Neural cell (in vitro differentiated cells): ENCODE results near the gene SALL2. TPM values are rescaled to one million over a fixed set of nuclear protein-coding genes. Genes with fewer than 3 reads are reported as not detected.
A peak's percentile ranks its signal among the peaks of the same experiment; 100 is the strongest.

Experiments
- H2AFZ ChIP-seq: fragments of 200-600, 300-800 bp; sonication (generic), shearing (Covaris generic); 2 replicates; pipeline ENCODE4 v1.6.0; 2014; ENCODE audit warnings: low read depth, mild to moderate bottlenecking, antibody characterized with exemption, low read length, moderate library complexity
- H3F3A ChIP-seq: fragments of 200-600 bp; shearing (Covaris generic); 2 replicates; pipeline ENCODE4 v1.6.1; 2016; ENCODE audit warnings: mild to moderate bottlenecking, moderate library complexity, mixed read lengths, antibody characterized with exemption, low read length; ENCODE audit not compliant: insufficient read depth, poor library complexity, severe bottlenecking
- H3K27ac ChIP-seq: fragments of 200-600, 300-800 bp; sonication (generic), shearing (Covaris generic); 2 replicates; pipeline ENCODE4 v1.5.1; 2014; ENCODE audit warnings: mild to moderate bottlenecking, low read length, moderate library complexity
- H3K27me3 ChIP-seq: fragments of 300-800, 200-600 bp; sonication (generic), shearing (Covaris generic); 2 replicates; pipeline ENCODE4 v1.6.0; 2014; ENCODE audit warnings: mild to moderate bottlenecking, low read depth, low read length, moderate library complexity; ENCODE audit not compliant: insufficient read depth
- H3K36me3 ChIP-seq: fragments of 300-800, 200-600 bp; sonication (generic), shearing (Covaris generic); 2 replicates; pipeline ENCODE4 v1.5.1; 2014; ENCODE audit warnings: mild to moderate bottlenecking, antibody characterized with exemption, low read length, moderate library complexity; ENCODE audit not compliant: insufficient read depth
- H3K4me2 ChIP-seq: fragments of 300-800, 200-600 bp; sonication (generic), shearing (Covaris generic); 2 replicates; pipeline ENCODE4 v1.6.0; 2014; ENCODE audit warnings: mild to moderate bottlenecking, low read length
- H3K4me3 ChIP-seq: fragments of 300-800, 200-600 bp; sonication (generic), shearing (Covaris generic); 2 replicates; pipeline ENCODE4 v1.5.1; 2014; ENCODE audit warnings: mild to moderate bottlenecking, low read length, moderate library complexity
- H3K79me2 ChIP-seq: fragments of 200-600 bp; shearing (Covaris generic); replicated peaks from 2 replicates; pipeline ENCODE4 v1.6.0; 2014; ENCODE audit warnings: mild to moderate bottlenecking, low read length, moderate library complexity; ENCODE audit not compliant: insufficient read depth
- H3K9ac ChIP-seq: fragments of 300-800, 200-600 bp; sonication (generic), shearing (Covaris generic); 2 replicates; pipeline ENCODE4 v1.6.1; 2016; ENCODE audit warnings: mild to moderate bottlenecking, low read length, mixed read lengths
- H3K9me2 ChIP-seq: fragments of 200-600 bp; shearing (Covaris generic); 2 replicates; pipeline ENCODE4 v1.6.1; 2016; ENCODE audit warnings: mild to moderate bottlenecking, low read length, mixed read lengths; ENCODE audit not compliant: insufficient read depth
- H3K9me3 ChIP-seq: fragments of 200-600, 300-800 bp; sonication (generic), shearing (Covaris generic); 2 replicates; pipeline ENCODE4 v1.6.1; 2016; ENCODE audit warnings: mild to moderate bottlenecking, mixed run types, low read length, moderate library complexity, mixed read lengths
- H4K20me1 ChIP-seq: fragments of 200-600 bp; shearing (Covaris generic); 2 replicates; pipeline ENCODE4 v1.6.1; 2016; ENCODE audit warnings: mild to moderate bottlenecking, mixed run types; ENCODE audit not compliant: insufficient read depth
- EP300 ChIP-seq: fragments of 450-650 bp; conservative IDR thresholded peaks from 2 replicates; pipeline ENCODE4 v1.6.1; 2014; ENCODE audit warnings: antibody characterized with exemption, mild to moderate bottlenecking, moderate library complexity; ENCODE audit not compliant: poor library complexity, severe bottlenecking
- EZH2 ChIP-seq: fragments of 200-600, 300-800 bp; shearing (Covaris generic), sonication (generic); IDR thresholded peaks from 2 replicates; pipeline ENCODE4 v1.6.1; 2014; ENCODE audit warnings: antibody characterized with exemption, low read length, borderline replicate concordance, mild to moderate bottlenecking; ENCODE audit not compliant: insufficient read depth, poor library complexity, severe bottlenecking
- MXI1 ChIP-seq: fragments of 450-650 bp; conservative IDR thresholded peaks from 2 replicates; pipeline ENCODE4 v1.6.1; 2014; ENCODE audit warnings: antibody characterized with exemption, mild to moderate bottlenecking; ENCODE audit not compliant: poor library complexity, severe bottlenecking
- POLR2AphosphoS5 ChIP-seq: IDR thresholded peaks from 2 replicates; pipeline ENCODE4 v1.6.1; 2012
- SMC3 ChIP-seq: fragments of 450-650 bp; conservative IDR thresholded peaks from 2 replicates; pipeline ENCODE4 v1.6.1; 2014; ENCODE audit warnings: antibody characterized with exemption, mild to moderate bottlenecking, moderate library complexity; ENCODE audit not compliant: poor library complexity
- TAF1 ChIP-seq: IDR thresholded peaks from 2 replicates; pipeline ENCODE4 v1.6.1; 2012; ENCODE audit warnings: low read depth
- polyA plus RNA-seq: library from polyadenylated mRNA; depleted of rRNA; stranded (reverse); fragments of >200 nt; gene quantifications from 2 replicates; pipeline ENCODE4 v1.2.3, GENCODE V29; 2014
- TF ChIP-seq, protein P1 (sequence below): IDR thresholded peaks from 2 replicates; pipeline ENCODE4 v1.6.1; 2012; ENCODE audit warnings: borderline replicate concordance
- TF ChIP-seq, protein P2 (sequence below): fragments of 450-650 bp; IDR thresholded peaks from 2 replicates; pipeline ENCODE4 v1.5.1; 2014; ENCODE audit warnings: antibody characterized with exemption, mild to moderate bottlenecking, moderate library complexity; ENCODE audit not compliant: poor library complexity, severe bottlenecking

The SALL2 gene
- polyA plus RNA-seq, 1 donor from 2014 or later, result 23.6 TPM

DNA sequence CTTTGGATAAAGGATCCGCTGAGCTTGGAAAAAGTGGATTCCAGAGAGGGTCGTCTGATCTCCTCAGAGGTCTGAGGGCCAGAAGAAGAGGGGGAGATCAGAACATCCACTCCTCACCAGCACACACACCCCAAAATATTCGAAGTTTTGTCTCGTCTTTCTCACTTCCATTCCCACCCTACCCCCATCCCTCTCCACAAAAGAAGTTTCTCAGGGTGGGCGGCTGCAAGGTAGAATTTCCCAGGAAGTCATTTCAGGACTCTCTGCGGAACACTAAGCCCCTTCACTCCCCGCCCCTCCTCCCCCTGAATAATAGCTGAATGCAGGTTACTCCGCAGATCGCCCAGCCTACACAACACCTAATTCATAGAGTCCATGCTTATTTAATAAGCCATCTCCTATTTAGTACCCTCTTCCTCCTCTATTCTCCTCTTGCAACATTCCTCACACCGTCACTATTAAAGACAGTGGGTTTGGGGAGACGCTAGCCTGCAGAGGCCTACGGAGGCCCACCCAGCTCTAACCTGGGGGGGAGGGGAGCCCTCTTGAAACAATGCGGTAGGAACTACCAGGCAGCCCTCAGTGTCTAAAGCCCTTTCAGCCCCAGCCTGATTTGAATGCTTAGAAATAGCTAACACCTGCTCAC lies 649 bp upstream of the SALL2 start:
- TF ChIP-seq TAF1 (peak; percentile 31), SMC3 (peak; percentile 13), POLR2AphosphoS5 (peak; percentile 46)
- TF ChIP-seq, protein P1, sequence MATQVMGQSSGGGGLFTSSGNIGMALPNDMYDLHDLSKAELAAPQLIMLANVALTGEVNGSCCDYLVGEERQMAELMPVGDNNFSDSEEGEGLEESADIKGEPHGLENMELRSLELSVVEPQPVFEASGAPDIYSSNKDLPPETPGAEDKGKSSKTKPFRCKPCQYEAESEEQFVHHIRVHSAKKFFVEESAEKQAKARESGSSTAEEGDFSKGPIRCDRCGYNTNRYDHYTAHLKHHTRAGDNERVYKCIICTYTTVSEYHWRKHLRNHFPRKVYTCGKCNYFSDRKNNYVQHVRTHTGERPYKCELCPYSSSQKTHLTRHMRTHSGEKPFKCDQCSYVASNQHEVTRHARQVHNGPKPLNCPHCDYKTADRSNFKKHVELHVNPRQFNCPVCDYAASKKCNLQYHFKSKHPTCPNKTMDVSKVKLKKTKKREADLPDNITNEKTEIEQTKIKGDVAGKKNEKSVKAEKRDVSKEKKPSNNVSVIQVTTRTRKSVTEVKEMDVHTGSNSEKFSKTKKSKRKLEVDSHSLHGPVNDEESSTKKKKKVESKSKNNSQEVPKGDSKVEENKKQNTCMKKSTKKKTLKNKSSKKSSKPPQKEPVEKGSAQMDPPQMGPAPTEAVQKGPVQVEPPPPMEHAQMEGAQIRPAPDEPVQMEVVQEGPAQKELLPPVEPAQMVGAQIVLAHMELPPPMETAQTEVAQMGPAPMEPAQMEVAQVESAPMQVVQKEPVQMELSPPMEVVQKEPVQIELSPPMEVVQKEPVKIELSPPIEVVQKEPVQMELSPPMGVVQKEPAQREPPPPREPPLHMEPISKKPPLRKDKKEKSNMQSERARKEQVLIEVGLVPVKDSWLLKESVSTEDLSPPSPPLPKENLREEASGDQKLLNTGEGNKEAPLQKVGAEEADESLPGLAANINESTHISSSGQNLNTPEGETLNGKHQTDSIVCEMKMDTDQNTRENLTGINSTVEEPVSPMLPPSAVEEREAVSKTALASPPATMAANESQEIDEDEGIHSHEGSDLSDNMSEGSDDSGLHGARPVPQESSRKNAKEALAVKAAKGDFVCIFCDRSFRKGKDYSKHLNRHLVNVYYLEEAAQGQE, result no peak
- Histone ChIP-seq H3K27ac (peak overlapping the region; percentile 96), H3K27me3 (no peaks in the 10 kb centered on the region), H3K9me3 (no peaks in the 10 kb centered on the region), H3F3A (peaks cover 3% of the 10 kb centered on the region), H3K9ac (peak overlapping the region; percentile 98), H3K4me3 (peak overlapping the region; percentile 88), H2AFZ (peak overlapping the region; percentile 75), H3K36me3 (peaks cover 12% of the 10 kb centered on the region), H3K4me2 (peak overlapping the region; percentile 74), H4K20me1 (no peaks in the 10 kb centered on the region), H3K9me2 (no peaks in the 10 kb centered on the region), H3K79me2 (peaks cover 49% of the 10 kb centered on the region)

DNA sequence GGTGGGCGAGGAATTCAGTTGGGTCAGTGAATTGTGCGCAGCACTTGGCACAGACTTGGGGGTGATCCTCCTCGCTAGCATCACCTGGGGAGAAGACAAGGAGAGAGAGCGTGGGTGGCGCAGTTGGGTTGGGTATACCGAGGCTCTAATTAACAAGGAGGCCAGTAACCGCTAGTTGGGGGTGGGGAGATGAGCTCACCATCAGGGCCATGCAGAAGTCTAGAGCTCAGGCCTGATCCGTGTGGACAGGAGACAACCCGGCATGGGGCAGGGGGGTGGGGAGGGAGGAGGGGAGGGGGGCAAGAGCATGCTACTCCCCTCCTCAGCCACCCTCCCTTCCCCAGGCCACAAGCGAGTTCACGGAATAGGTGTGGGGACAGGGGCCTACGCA lies 580 bp downstream of the SALL2 start:
- peak overlapping the region; percentile 96 for H3K27ac ChIP-seq
- no peaks in the 10 kb centered on the region for H4K20me1 ChIP-seq
- H2AFZ ChIP-seq, result peak overlapping the region; percentile 91
- H3K9me2 ChIP-seq, result no peaks in the 10 kb centered on the region
- no peaks in the 10 kb centered on the region for H3K9me3 ChIP-seq
- peaks cover 40% of the 10 kb centered on the region for H3K79me2 ChIP-seq
- H3K36me3 ChIP-seq, result peaks cover 12% of the 10 kb centered on the region
- peak overlapping the region; percentile 88 for H3K4me3 ChIP-seq
- TF ChIP-seq EP300 (no peak), TAF1 (no peak), EZH2 (no peak)
- peaks cover 3% of the 10 kb centered on the region for H3F3A ChIP-seq
- peak overlapping the region; percentile 98 for H3K9ac ChIP-seq
- H3K27me3 ChIP-seq, result no peaks in the 10 kb centered on the region
- peak overlapping the region; percentile 88 for H3K4me2 ChIP-seq

DNA sequence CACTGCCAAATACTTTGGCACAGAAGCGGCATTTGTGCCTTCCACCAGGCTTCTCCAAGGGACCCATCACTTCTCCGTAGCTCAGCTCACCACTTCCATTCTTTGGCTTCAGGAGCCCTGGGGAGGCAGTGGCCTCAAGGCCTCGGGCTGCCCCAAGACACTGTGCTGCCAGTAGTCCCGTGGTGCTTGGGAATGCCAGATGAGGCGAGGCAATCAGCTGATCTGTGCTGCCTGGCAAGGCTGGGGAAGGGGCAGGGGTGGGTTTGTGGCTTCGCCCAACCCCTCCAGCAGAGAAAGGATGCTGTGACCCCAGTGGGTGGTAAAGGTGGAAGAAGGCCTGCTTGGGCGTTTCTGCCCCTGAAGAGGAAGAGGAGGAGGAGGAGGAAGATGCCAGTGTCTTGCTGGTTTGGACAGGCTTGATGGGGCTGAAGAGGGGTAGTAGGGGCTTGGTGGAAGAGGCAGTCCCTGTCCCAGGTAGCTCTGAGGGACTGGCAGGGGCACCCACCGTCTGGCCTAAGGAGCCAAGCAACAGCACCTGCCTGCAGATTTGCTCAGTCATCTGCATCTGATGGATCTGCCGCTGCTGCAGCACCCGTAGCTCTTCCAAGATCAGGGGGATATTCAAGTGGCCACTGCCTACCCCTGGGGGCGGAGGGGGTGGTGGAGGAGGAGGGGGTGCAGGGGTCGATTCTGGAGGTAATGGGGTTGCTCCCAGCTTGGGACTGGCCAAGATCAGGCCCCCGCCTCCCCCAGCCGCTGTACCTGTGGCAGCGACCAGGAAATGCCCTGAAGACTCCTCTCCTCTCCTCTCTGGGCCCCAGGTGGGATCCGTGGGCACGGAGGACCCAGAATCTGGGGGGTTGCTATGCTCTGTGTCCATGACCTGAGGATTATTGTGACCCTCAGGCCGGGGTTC lies 1.3 kb downstream of the SALL2 start:
- TF ChIP-seq, protein P2, sequence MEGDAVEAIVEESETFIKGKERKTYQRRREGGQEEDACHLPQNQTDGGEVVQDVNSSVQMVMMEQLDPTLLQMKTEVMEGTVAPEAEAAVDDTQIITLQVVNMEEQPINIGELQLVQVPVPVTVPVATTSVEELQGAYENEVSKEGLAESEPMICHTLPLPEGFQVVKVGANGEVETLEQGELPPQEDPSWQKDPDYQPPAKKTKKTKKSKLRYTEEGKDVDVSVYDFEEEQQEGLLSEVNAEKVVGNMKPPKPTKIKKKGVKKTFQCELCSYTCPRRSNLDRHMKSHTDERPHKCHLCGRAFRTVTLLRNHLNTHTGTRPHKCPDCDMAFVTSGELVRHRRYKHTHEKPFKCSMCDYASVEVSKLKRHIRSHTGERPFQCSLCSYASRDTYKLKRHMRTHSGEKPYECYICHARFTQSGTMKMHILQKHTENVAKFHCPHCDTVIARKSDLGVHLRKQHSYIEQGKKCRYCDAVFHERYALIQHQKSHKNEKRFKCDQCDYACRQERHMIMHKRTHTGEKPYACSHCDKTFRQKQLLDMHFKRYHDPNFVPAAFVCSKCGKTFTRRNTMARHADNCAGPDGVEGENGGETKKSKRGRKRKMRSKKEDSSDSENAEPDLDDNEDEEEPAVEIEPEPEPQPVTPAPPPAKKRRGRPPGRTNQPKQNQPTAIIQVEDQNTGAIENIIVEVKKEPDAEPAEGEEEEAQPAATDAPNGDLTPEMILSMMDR, result no peak
- TF ChIP-seq MXI1, result no peak
- no peak for TF ChIP-seq EZH2
- Histone ChIP-seq H3K9me3 (no peaks in the 10 kb centered on the region), H3K27ac (peak overlapping the region; percentile 96), H3K9ac (peak overlapping the region; percentile 98), H3K27me3 (no peaks in the 10 kb centered on the region), H3K9me2 (no peaks in the 10 kb centered on the region), H3K4me3 (peak overlapping the region; percentile 88), H3F3A (peaks cover 3% of the 10 kb centered on the region), H4K20me1 (no peaks in the 10 kb centered on the region), H2AFZ (no peak overlapping the region), H3K4me2 (peak overlapping the region; percentile 88), H3K79me2 (peaks cover 36% of the 10 kb centered on the region), H3K36me3 (peaks cover 12% of the 10 kb centered on the region)
